Stomach (tissue), 4 donors: ENCODE data around the gene SESN2.

Experiments
- CTCF ChIP-seq, 7 experiments: fragments of 450-650 bp in 4 of 7; fragments of 200-600 bp in 3 of 7; sonication (generic) in 3 of 7; IDR thresholded peaks; one replicate each; pipeline ENCODE4 v1.5.1; 2016 to 2019; ENCODE audit warnings: antibody characterized with exemption in 7 of 7, control low read depth in 2 of 7, mild to moderate bottlenecking in 1 of 7
- EP300 ChIP-seq: sonication (generic); formaldehyde crosslinking; IDR thresholded peaks from one replicate; pipeline ENCODE4 v1.6.1; 2017; ENCODE audit warnings: antibody characterized with exemption
- POLR2A ChIP-seq, 4 donors: fragments of 450-650 bp; IDR thresholded peaks; one replicate each; pipeline ENCODE4 v1.6.1; 2016; ENCODE audit warnings: antibody characterized with exemption in 4 of 4, control low read depth in 2 of 4, mild to moderate bottlenecking in 1 of 4, moderate library complexity in 1 of 4

- no peak for TF ChIP-seq CTCF (IDR thresholded peaks at IDR 0.05)
- TF ChIP-seq POLR2A (IDR thresholded peaks at IDR 0.05), result no peak
- TF ChIP-seq EP300, result no peak
These were observed 19.4 kb downstream of the SESN2 start for GRCh38 chr1:28278763-28279162.
